Measurements from ENCODE around the gene PGM2L1. TPM values are rescaled to one million over a fixed set of nuclear protein-coding genes. Genes with fewer than 3 reads are reported as not detected.

PGM2L1 gene
- total and polyA plus RNA-seq, 2 of the 4 experiments (the other 2 are of a cell fraction): 0.72 to 1.8 TPM

DNA sequence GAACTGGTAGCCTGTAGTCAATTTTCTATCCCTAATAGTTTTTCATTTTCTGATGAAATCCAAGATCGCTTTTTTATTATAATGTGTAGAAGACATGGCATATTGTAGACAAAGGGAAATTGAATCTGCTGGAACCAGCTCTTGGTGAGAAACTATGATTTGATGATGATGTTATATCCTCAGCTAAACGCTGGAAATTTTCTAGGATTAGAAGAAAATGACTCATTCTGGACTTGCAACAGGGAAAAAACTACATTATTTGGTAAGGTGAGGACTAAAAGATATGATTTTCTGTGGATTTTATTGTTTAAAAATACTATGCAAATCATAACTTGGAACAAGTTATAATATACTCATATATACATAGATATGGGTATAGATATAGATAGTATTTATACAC is 14.1 kb upstream of the PGM2L1 start:
- Histone ChIP-seq H2AFZ (replicated peaks; ENCODE audit: low read length, poor library complexity) (no peak overlapping the region), H3K27me3 (ENCODE audit: control insufficient read depth, insufficient read depth, low read length) (peaks cover 10% of the 10 kb centered on the region), H2BK5ac (ENCODE audit: low read depth, low read length, poor library complexity, severe bottlenecking) (no peak overlapping the region), H3K36me3 (ENCODE audit: control insufficient read depth, insufficient read depth, low read length) (no peaks in the 10 kb centered on the region), H2AK5ac (ENCODE audit: low read depth, low read length) (no peak overlapping the region), H2BK20ac (ENCODE audit: low read depth, low read length) (no peak overlapping the region), H3K4ac (ENCODE audit: low read depth, low read length) (no peak overlapping the region), H3K27ac (ENCODE audit: insufficient read depth, low read length) (no peak overlapping the region), H3K79me1 (ENCODE audit: low read depth in 1 of 2, low read length in 2 of 2) (no peaks in the 10 kb centered on the region), H2BK15ac (ENCODE audit: low read depth, low read length) (no peak overlapping the region), H4K20me1 (ENCODE audit: insufficient read depth, low read length) (no peaks in the 10 kb centered on the region), H3K23ac (ENCODE audit: low read depth, low read length) (no peak overlapping the region), H3K9ac (ENCODE audit: low read depth, low read length) (no peak overlapping the region), H4K5ac (ENCODE audit: low read depth, low read length) (no peak overlapping the region), H3K4me3 (ENCODE audit: insufficient read depth, low read depth, low read length) (no peak overlapping the region), H3K9me3 (ENCODE audit: control insufficient read depth, insufficient read depth, low read length) (no peaks in the 10 kb centered on the region), H3K14ac (replicated peaks; ENCODE audit: low read depth, low read length) (no peak overlapping the region), H2BK120ac (ENCODE audit: low read depth, low read length) (no peak overlapping the region), H4K91ac (ENCODE audit: insufficient read depth, low read depth, low read length) (no peak overlapping the region), H3K4me1 (ENCODE audit: control insufficient read depth, insufficient read depth, low read length) (peaks cover 1% of the 10 kb centered on the region; the same call in 1 of the 2 replicates), H3K56ac (ENCODE audit: extremely low read depth, insufficient read depth, low read length) (no peak overlapping the region), H3K4me2 (ENCODE audit: low read depth, low read length) (no peak overlapping the region), H2AK9ac (replicated peaks; ENCODE audit: low read depth, low read length, poor library complexity) (no peak overlapping the region), H3K9me1 (ENCODE audit: insufficient read depth, low read length) (peaks cover 3% of the 10 kb centered on the region; the same call in 1 of the 2 replicates), H3K18ac (ENCODE audit: low read depth, low read length) (no peak overlapping the region), H4K8ac (ENCODE audit: low read depth in 2 of 2, low read length in 2 of 2) (no peak overlapping the region)
- TF ChIP-seq RFX5 (IDR thresholded peaks at IDR 0.05; ENCODE audit: low read depth, low read length) (no peak), NFE2L2 (IDR thresholded peaks at IDR 0.05; ENCODE audit: low read depth, low read length) (no peak), FOS (IDR thresholded peaks at IDR 0.05; ENCODE audit: low read depth, low read length) (no peak), SMC3 (IDR thresholded peaks at IDR 0.05; ENCODE audit: low read depth, low read length) (no peak), CHD1 (IDR thresholded peaks at IDR 0.05; ENCODE audit: low read depth, low read length) (no peak), MAZ (IDR thresholded peaks at IDR 0.05; ENCODE audit: borderline replicate concordance, low read depth, low read length) (no peak), BHLHE40 (IDR thresholded peaks at IDR 0.05; ENCODE audit: low read depth, low read length) (no peak), MAFK (IDR thresholded peaks at IDR 0.05; ENCODE audit: low read depth, low read length) (no peak)
- WGBS, 2 experiments (ENCODE audit: extremely low coverage in 2 of 2, insufficient read length in 1 of 2): no CpG with 5 or more reads among the region's 2 CpGs
- DNase-seq (peak; percentile 37), ATAC-seq (ENCODE audit: low read depth) (no peak)
- dilution Hi-C loops (cut with HindIII; ENCODE audit: low sequenced_read_pairs, unreplicated experiment) (no loop called here), in situ Hi-C loops (cut with MboI; ENCODE audit: low sequenced_read_pairs) (no loop called here), intact Hi-C loops (cut with micrococcal nuclease) (no loop called here)
- CTCF ChIA-PET: no interaction called here
- POLR2A ChIA-PET (ENCODE audit: unreplicated experiment): no interaction called here
- no TSS peak for BruUV-seq (replicated peaks)
